Measurements from ENCODE around the gene STARD7.

The STARD7 gene

GRCh38 chr2:96150791-96151594 lies 57.6 kb downstream of the STARD7 start:
- TF ChIP-seq CTCF (IDR thresholded peaks at IDR 0.05): no peak

- no peak for TF ChIP-seq CTCF (IDR thresholded peaks at IDR 0.05)
Measured at GRCh38 chr2:96150007-96150640, 58.5 kb downstream of the STARD7 start.

GRCh38 chr2:96148410-96149217 lies 60.0 kb downstream of the STARD7 start:
- no peak for TF ChIP-seq CTCF (IDR thresholded peaks at IDR 0.05)

- TF ChIP-seq CTCF (IDR thresholded peaks at IDR 0.05): no peak
Measured at GRCh38 chr2:96147593-96148201, 60.9 kb downstream of the STARD7 start.

- TF ChIP-seq CTCF (IDR thresholded peaks at IDR 0.05): no peak
Measured at GRCh38 chr2:96146881-96147592, 61.6 kb downstream of the STARD7 start.

- no peak for TF ChIP-seq CTCF (IDR thresholded peaks at IDR 0.05)
Measured at GRCh38 chr2:96146153-96146880, 62.3 kb downstream of the STARD7 start.

Measured in LNCAP (cell line).